ENCODE data around the gene DUSP22.

The DUSP22 gene

GRCh38 chr6:398558-399078 lies 106.3 kb downstream of the DUSP22 start:
- DNase-seq = no peak

- no peak for DNase-seq
Observed at GRCh38 chr6:399785-400534, 107.7 kb downstream of the DUSP22 start.

GRCh38 chr6:400815-401214 lies 108.5 kb downstream of the DUSP22 start:
- no peak for DNase-seq
